Endodermal cell (in vitro differentiated cells): ENCODE results near the gene CHST9. TPM values are rescaled to one million over a fixed set of nuclear protein-coding genes. Genes with fewer than 3 reads are reported as not detected.

Experiments used
- DNase-seq: peaks from one replicate; pipeline ENCODE4 v3.0.0-alpha.2; 2017
- H3K27ac ChIP-seq: 2 replicates; pipeline ENCODE4 v1.5.1; 2013; ENCODE audit warnings: mild to moderate bottlenecking, low read depth, low read length, moderate library complexity
- H3K27me3 ChIP-seq: 2 replicates; pipeline ENCODE4 v1.6.1; 2013; ENCODE audit warnings: mild to moderate bottlenecking, low read length, moderate library complexity; ENCODE audit not compliant: insufficient read depth, control insufficient read depth, poor library complexity, severe bottlenecking
- H3K36me3 ChIP-seq: 2 replicates; pipeline ENCODE4 v1.7.0; 2013; ENCODE audit warnings: mild to moderate bottlenecking, low read length, moderate library complexity; ENCODE audit not compliant: control insufficient read depth, insufficient read depth
- H3K4me1 ChIP-seq: one replicate; pipeline ENCODE4 v1.7.0; 2013; ENCODE audit warnings: low read length; ENCODE audit not compliant: control insufficient read depth, insufficient read depth
- H3K4me3 ChIP-seq: 2 replicates; pipeline ENCODE4 v1.5.1; 2013; ENCODE audit warnings: mild to moderate bottlenecking, low read length, moderate library complexity
- H3K9ac ChIP-seq: 2 replicates; pipeline ENCODE4 v1.6.1; 2013; ENCODE audit warnings: mild to moderate bottlenecking, low read length, moderate library complexity; ENCODE audit not compliant: poor library complexity, severe bottlenecking; ENCODE audit errors: extremely low read depth
- H3K9me3 ChIP-seq: 2 replicates; pipeline ENCODE4 v1.6.1; 2013; ENCODE audit warnings: mild to moderate bottlenecking, low read length, moderate library complexity; ENCODE audit not compliant: control insufficient read depth
- H3K27ac Mint-ChIP-seq: 2 replicates; pipeline ENCODE4 v1.8.0; 2020; ENCODE audit warnings: mixed read lengths
- H3K27me3 Mint-ChIP-seq: 2 replicates; pipeline ENCODE4 v1.8.0; 2021; ENCODE audit warnings: mild to moderate bottlenecking, mixed read lengths; ENCODE audit not compliant: insufficient read depth
- H3K36me3 Mint-ChIP-seq: 2 replicates; pipeline ENCODE4 v1.8.0; 2020; ENCODE audit warnings: low read depth, mixed read lengths
- H3K4me1 Mint-ChIP-seq: 2 replicates; pipeline ENCODE4 v1.8.0; 2020; ENCODE audit warnings: mixed read lengths
- H3K4me3 Mint-ChIP-seq: 2 replicates; pipeline ENCODE4 v1.8.0; 2020; ENCODE audit warnings: mild to moderate bottlenecking, moderate library complexity, mixed read lengths
- H3K9me3 Mint-ChIP-seq: 2 replicates; pipeline ENCODE4 v1.8.0; 2020; ENCODE audit warnings: mild to moderate bottlenecking, mixed read lengths
- WGBS, 2 experiments: methylation state at CpG; one replicate each; pipeline versions ENCODE4 v1.1.5 to v1.1.7; 2013; ENCODE audit warnings: missing lambda C conversion rate in 2 of 2, mixed read lengths in 1 of 2; ENCODE audit not compliant: insufficient coverage in 1 of 2, insufficient read length in 1 of 2; 5-methylcytosine and 5-hydroxymethylcytosine counted together
- total RNA-seq, 2 donors: library from RNA; stranded (reverse); fragmentation: NEBNext Ultra II Directional in 1 of 2; extraction: Animal tissue kit (Norgen Biotek cat#: 25700) in 1 of 2; gene quantifications; 2 replicates in 1 of 2; 3 replicates in 1 of 2; pipeline ENCODE4 v1.2.1, GENCODE V29; 2021
- TF ChIP-seq, protein P1 (sequence below): fragments of 200-600 bp; sonication (generic); conservative IDR thresholded peaks from 2 replicates; pipeline ENCODE4 v1.5.0; 2021; ENCODE audit warnings: antibody characterized with exemption, mild to moderate bottlenecking

CHST9 gene
- total RNA-seq, 2 donors from 2014 or later, result 47.5 to 75.8 TPM

DNA sequence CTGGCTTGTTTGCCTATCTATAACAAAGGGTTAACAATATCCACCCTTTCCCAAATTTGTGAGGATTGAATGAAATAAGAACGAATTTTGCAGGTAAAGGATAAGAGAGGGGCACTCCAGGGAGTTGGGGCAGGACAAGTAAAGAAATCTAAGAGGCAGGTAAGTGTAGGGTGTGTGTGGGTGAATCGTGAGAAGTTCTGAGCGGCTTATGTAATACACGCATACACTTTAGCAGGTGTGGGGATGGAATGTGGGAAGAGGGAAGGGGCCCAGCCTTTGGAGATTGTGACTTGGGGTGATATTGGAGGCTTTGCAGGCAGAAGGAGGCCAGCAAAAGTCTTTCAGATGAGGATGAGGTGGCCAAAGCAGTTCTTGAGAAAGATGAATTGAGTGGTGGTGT is 236.4 kb downstream of the CHST9 start:
- WGBS, 2 experiments, result 78 to 86% methylated on average over 4 of the region's 4 CpGs
- H3K27ac Mint-ChIP-seq, result no peak overlapping the region
- Histone ChIP-seq H3K36me3 (no peaks in the 10 kb centered on the region), H3K27ac (no peak overlapping the region), H3K9ac (no peak overlapping the region), H3K27me3 (no peaks in the 10 kb centered on the region), H3K4me3 (no peak overlapping the region), H3K4me1 (no peaks in the 10 kb centered on the region), H3K9me3 (no peaks in the 10 kb centered on the region)
- DNase-seq, result no peak
- H3K4me3 Mint-ChIP-seq, result no peak overlapping the region
- H3K27me3 Mint-ChIP-seq, result no peaks in the 10 kb centered on the region
- H3K36me3 Mint-ChIP-seq, result peaks cover 25% of the 10 kb centered on the region
- TF ChIP-seq, protein P1, sequence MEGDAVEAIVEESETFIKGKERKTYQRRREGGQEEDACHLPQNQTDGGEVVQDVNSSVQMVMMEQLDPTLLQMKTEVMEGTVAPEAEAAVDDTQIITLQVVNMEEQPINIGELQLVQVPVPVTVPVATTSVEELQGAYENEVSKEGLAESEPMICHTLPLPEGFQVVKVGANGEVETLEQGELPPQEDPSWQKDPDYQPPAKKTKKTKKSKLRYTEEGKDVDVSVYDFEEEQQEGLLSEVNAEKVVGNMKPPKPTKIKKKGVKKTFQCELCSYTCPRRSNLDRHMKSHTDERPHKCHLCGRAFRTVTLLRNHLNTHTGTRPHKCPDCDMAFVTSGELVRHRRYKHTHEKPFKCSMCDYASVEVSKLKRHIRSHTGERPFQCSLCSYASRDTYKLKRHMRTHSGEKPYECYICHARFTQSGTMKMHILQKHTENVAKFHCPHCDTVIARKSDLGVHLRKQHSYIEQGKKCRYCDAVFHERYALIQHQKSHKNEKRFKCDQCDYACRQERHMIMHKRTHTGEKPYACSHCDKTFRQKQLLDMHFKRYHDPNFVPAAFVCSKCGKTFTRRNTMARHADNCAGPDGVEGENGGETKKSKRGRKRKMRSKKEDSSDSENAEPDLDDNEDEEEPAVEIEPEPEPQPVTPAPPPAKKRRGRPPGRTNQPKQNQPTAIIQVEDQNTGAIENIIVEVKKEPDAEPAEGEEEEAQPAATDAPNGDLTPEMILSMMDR, result no peak
- H3K9me3 Mint-ChIP-seq, result peaks cover 10% of the 10 kb centered on the region
- no peaks in the 10 kb centered on the region for H3K4me1 Mint-ChIP-seq

DNA sequence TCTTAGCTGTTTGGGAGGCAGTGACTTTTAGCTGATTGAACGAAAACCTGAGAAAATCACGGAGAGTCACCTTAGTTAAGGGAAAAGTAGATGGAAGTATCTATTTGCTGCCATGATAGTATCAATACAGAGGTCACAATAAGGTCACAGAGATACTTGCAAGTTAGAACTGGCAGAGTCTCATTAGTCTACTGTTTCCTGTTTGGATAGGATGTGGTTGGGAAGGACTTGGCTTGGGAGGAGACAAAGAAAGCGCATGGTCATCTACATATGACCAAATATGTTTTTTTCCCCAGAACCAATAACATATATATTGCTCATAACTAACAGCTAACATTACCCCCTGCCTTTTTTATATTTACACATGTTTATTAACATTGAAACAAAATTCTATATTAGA is 241.2 kb downstream of the CHST9 start:
- no peak for DNase-seq
- Mint-ChIP-seq H3K36me3 (peaks cover 44% of the 10 kb centered on the region), H3K27ac (no peak overlapping the region), H3K27me3 (no peaks in the 10 kb centered on the region), H3K4me1 (no peaks in the 10 kb centered on the region), H3K9me3 (peaks cover 10% of the 10 kb centered on the region), H3K4me3 (no peak overlapping the region)
- H3K27ac ChIP-seq, result no peak overlapping the region
- H3K4me3 ChIP-seq, result no peak overlapping the region
- H3K9ac ChIP-seq, result no peak overlapping the region
- H3K36me3 ChIP-seq, result no peaks in the 10 kb centered on the region
- H3K4me1 ChIP-seq, result no peaks in the 10 kb centered on the region
- 87 to 100% methylated on average over 2 of the region's 3 CpGs for WGBS, 2 experiments
- no peaks in the 10 kb centered on the region for H3K27me3 ChIP-seq
- TF ChIP-seq, protein P1, result no peak
- H3K9me3 ChIP-seq, result no peaks in the 10 kb centered on the region

DNA sequence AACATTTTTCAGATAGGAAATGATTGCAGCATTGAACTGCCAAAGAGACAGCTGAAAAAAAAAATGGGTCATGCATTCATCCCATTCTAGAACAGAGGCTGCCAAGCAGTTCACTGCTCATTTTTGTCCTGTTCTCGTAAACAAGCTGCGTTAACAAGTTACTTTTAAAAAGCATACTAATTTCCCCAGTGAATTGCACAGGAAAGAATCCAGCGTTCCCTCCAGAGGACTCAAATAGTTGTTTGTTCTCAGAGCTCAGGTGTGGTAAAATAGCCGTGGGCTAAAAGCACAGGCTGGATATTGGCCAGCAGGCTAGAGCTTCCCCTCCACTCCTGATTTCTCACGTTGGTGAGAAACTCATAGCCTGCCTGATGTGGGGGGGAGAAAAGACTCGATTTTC is 243.5 kb downstream of the CHST9 start:
- 89% methylated on average over 5 of the region's 6 CpGs; no CpG with 5 or more reads in 1 of the 2 experiments for WGBS, 2 experiments
- H3K9me3 ChIP-seq, result no peaks in the 10 kb centered on the region
- TF ChIP-seq, protein P1, result no peak
- no peak for DNase-seq
- H3K4me1 ChIP-seq, result no peaks in the 10 kb centered on the region
- Mint-ChIP-seq H3K4me3 (no peak overlapping the region), H3K36me3 (peaks cover 26% of the 10 kb centered on the region), H3K4me1 (no peaks in the 10 kb centered on the region), H3K27ac (no peak overlapping the region), H3K27me3 (no peaks in the 10 kb centered on the region), H3K9me3 (no peaks in the 10 kb centered on the region)
- no peaks in the 10 kb centered on the region for H3K36me3 ChIP-seq
- H3K27me3 ChIP-seq, result no peaks in the 10 kb centered on the region
- H3K27ac ChIP-seq, result no peak overlapping the region
- H3K9ac ChIP-seq, result no peak overlapping the region
- H3K4me3 ChIP-seq, result no peak overlapping the region
